GM20000 (cell line): ENCODE data around the gene CCDC60.

ENCODE experiments used
- DNase-seq: peaks from one replicate; pipeline ENCODE4 v3.0.0; 2012; ENCODE audit warnings: low spot score
- CTCF ChIP-seq: IDR thresholded peaks from 2 replicates; pipeline ENCODE4 v1.5.1; 2012; ENCODE audit warnings: mild to moderate bottlenecking, control low read depth; ENCODE audit errors: extremely low read depth, missing control alignments

Gene CCDC60

GRCh38 chr12:119440803-119441360 is 106.4 kb downstream of the CCDC60 start:
- DNase-seq, result no peak
- TF ChIP-seq CTCF, result no peak

- peak; percentile 71 for DNase-seq
- peak; percentile 95 for TF ChIP-seq CTCF
Observed at GRCh38 chr12:119444462-119445044, 110.0 kb downstream of the CCDC60 start.

GRCh38 chr12:119446459-119446858 is 111.9 kb downstream of the CCDC60 start:
- no peak for DNase-seq
- no peak for TF ChIP-seq CTCF

GRCh38 chr12:119447126-119447525 is 112.6 kb downstream of the CCDC60 start:
- no peak for DNase-seq
- TF ChIP-seq CTCF, result no peak

- no peak for TF ChIP-seq CTCF
- DNase-seq, result no peak
Observed at GRCh38 chr12:119447618-119448017, 113.1 kb downstream of the CCDC60 start.

- TF ChIP-seq CTCF, result no peak
- DNase-seq, result no peak
Observed at GRCh38 chr12:119448611-119449131, 114.1 kb downstream of the CCDC60 start.

GRCh38 chr12:119450771-119451170 is 116.2 kb downstream of the CCDC60 start:
- no peak for TF ChIP-seq CTCF
- no peak for DNase-seq
